Skeletal muscle tissue (tissue), 4 donors: ENCODE results near the gene SIGLEC7. TPM values are rescaled to one million over a fixed set of nuclear protein-coding genes. Genes with fewer than 3 reads are reported as not detected.

ENCODE experiments used
- H3K27ac ChIP-seq: one replicate; pipeline ENCODE4 v1.7.0; 2013; ENCODE audit warnings: mild to moderate bottlenecking, low read depth, low read length, inconsistent platforms
- H3K27me3 ChIP-seq, 3 donors: one replicate each; pipeline ENCODE4 v1.7.0; 2013; ENCODE audit warnings: low read length in 3 of 3; ENCODE audit not compliant: control insufficient read depth in 3 of 3, insufficient read depth in 3 of 3
- H3K36me3 ChIP-seq, 3 donors: one replicate each; pipeline ENCODE4 v1.7.0; 2013; ENCODE audit warnings: low read length in 3 of 3; ENCODE audit not compliant: control insufficient read depth in 3 of 3, insufficient read depth in 3 of 3
- H3K4me1 ChIP-seq, 3 donors: one replicate each; pipeline ENCODE4 v1.7.0; 2013; ENCODE audit warnings: low read length in 3 of 3, mild to moderate bottlenecking in 3 of 3; ENCODE audit not compliant: control insufficient read depth in 3 of 3, insufficient read depth in 3 of 3
- H3K4me3 ChIP-seq, 3 donors: one replicate each; pipeline ENCODE4 v1.7.0; 2013; ENCODE audit warnings: low read length in 3 of 3
- H3K9ac ChIP-seq, 3 donors: one replicate each; pipeline ENCODE4 v1.7.0; 2013; ENCODE audit warnings: low read length in 3 of 3, mild to moderate bottlenecking in 3 of 3, moderate library complexity in 2 of 3, low read depth in 1 of 3
- H3K9me3 ChIP-seq, 3 donors: one replicate each; pipeline ENCODE4 v1.7.0; 2013; ENCODE audit warnings: low read length in 3 of 3; ENCODE audit not compliant: control insufficient read depth in 3 of 3
- total RNA-seq: library from RNA; depleted of rRNA; stranded (reverse); fragments of >200 nt; gene quantifications from one replicate; pipeline ENCODE4 v1.2.3, GENCODE V29; 2014
- donor health status: Osteomylitis.

The SIGLEC7 gene
- total RNA-seq, 1 donor from 2014 or later, result 0.52 TPM

- H3K36me3 ChIP-seq, result no peaks in the 10 kb centered on the region
- no peak overlapping the region for H3K4me3 ChIP-seq
- H3K4me1 ChIP-seq, result no peaks in the 10 kb centered on the region
- no peak overlapping the region for H3K27ac ChIP-seq
- no peak overlapping the region for H3K9ac ChIP-seq
- peaks cover 9 to 15% (median 11%) of the 10 kb centered on the region in 3 donors for H3K27me3 ChIP-seq
- no peaks in the 10 kb centered on the region for H3K9me3 ChIP-seq
These were observed 27.9 kb upstream of the SIGLEC7 start for GRCh38 chr19:51114087-51114729.

GRCh38 chr19:51116736-51117286 lies 25.3 kb upstream of the SIGLEC7 start:
- Histone ChIP-seq H3K9me3 (no peaks in the 10 kb centered on the region), H3K36me3 (no peaks in the 10 kb centered on the region), H3K9ac (no peak overlapping the region), H3K27ac (no peak overlapping the region), H3K4me3 (no peak overlapping the region), H3K4me1 (no peaks in the 10 kb centered on the region), H3K27me3 (peaks cover 9 to 18% (median 9%) of the 10 kb centered on the region in 3 donors)

GRCh38 chr19:51119101-51119500 lies 23.0 kb upstream of the SIGLEC7 start:
- peaks cover 6 to 17% (median 9%) of the 10 kb centered on the region in 3 donors for H3K27me3 ChIP-seq
- H3K4me3 ChIP-seq, result no peak overlapping the region
- no peak overlapping the region for H3K9ac ChIP-seq
- H3K36me3 ChIP-seq, result no peaks in the 10 kb centered on the region
- peaks cover 0 to 4% (median 0%) of the 10 kb centered on the region in 3 donors for H3K4me1 ChIP-seq
- H3K9me3 ChIP-seq, result no peaks in the 10 kb centered on the region
- H3K27ac ChIP-seq, result no peak overlapping the region

GRCh38 chr19:51119611-51120010 lies 22.5 kb upstream of the SIGLEC7 start:
- no peak overlapping the region for H3K9ac ChIP-seq
- peaks cover 6 to 15% (median 13%) of the 10 kb centered on the region in 3 donors for H3K27me3 ChIP-seq
- H3K4me3 ChIP-seq, result no peak overlapping the region
- H3K36me3 ChIP-seq, result no peaks in the 10 kb centered on the region
- H3K9me3 ChIP-seq, result no peaks in the 10 kb centered on the region
- peak overlapping the region; percentile 25 for H3K27ac ChIP-seq
- peaks cover 0 to 7% (median 0%) of the 10 kb centered on the region in 3 donors for H3K4me1 ChIP-seq

GRCh38 chr19:51120160-51120559 lies 21.9 kb upstream of the SIGLEC7 start:
- no peaks in the 10 kb centered on the region for H3K36me3 ChIP-seq
- peak overlapping the region; percentile 25 for H3K27ac ChIP-seq
- no peak overlapping the region for H3K9ac ChIP-seq
- H3K27me3 ChIP-seq, result peaks cover 5 to 17% (median 15%) of the 10 kb centered on the region in 3 donors
- peaks cover 0 to 7% (median 0%) of the 10 kb centered on the region in 3 donors for H3K4me1 ChIP-seq
- H3K4me3 ChIP-seq, result no peak overlapping the region
- H3K9me3 ChIP-seq, result no peaks in the 10 kb centered on the region

- Histone ChIP-seq H3K27ac (no peak overlapping the region), H3K9me3 (no peaks in the 10 kb centered on the region), H3K4me1 (peaks cover 0 to 7% (median 0%) of the 10 kb centered on the region in 3 donors), H3K9ac (no peak overlapping the region), H3K27me3 (peaks cover 0 to 21% (median 13%) of the 10 kb centered on the region in 3 donors), H3K4me3 (no peak overlapping the region), H3K36me3 (no peaks in the 10 kb centered on the region)
These were observed 20.8 kb upstream of the SIGLEC7 start for GRCh38 chr19:51121257-51121656.

GRCh38 chr19:51122112-51122981 lies 19.8 kb upstream of the SIGLEC7 start:
- H3K9me3 ChIP-seq, result no peaks in the 10 kb centered on the region
- H3K27ac ChIP-seq, result peak overlapping the region; percentile 40
- no peak overlapping the region for H3K9ac ChIP-seq
- H3K27me3 ChIP-seq, result peaks cover 0 to 25% (median 10%) of the 10 kb centered on the region in 3 donors
- H3K4me3 ChIP-seq, result no peak overlapping the region
- H3K36me3 ChIP-seq, result no peaks in the 10 kb centered on the region
- H3K4me1 ChIP-seq, result peaks cover 0 to 7% (median 0%) of the 10 kb centered on the region in 3 donors

GRCh38 chr19:51123381-51123800 lies 18.7 kb upstream of the SIGLEC7 start:
- Histone ChIP-seq H3K27ac (peak overlapping the region; percentile 40), H3K27me3 (peaks cover 0 to 26% (median 10%) of the 10 kb centered on the region in 3 donors), H3K36me3 (no peaks in the 10 kb centered on the region), H3K9me3 (no peaks in the 10 kb centered on the region), H3K4me3 (no peak overlapping the region), H3K4me1 (peaks cover 0 to 7% (median 0%) of the 10 kb centered on the region in 3 donors), H3K9ac (no peak overlapping the region)

- Histone ChIP-seq H3K9me3 (no peaks in the 10 kb centered on the region), H3K27ac (peak overlapping the region; percentile 36), H3K4me3 (no peak overlapping the region), H3K27me3 (peaks cover 0 to 26% (median 10%) of the 10 kb centered on the region in 3 donors), H3K4me1 (peaks cover 0 to 7% (median 0%) of the 10 kb centered on the region in 3 donors), H3K9ac (no peak overlapping the region), H3K36me3 (no peaks in the 10 kb centered on the region)
These were observed 18.3 kb upstream of the SIGLEC7 start for GRCh38 chr19:51123802-51124201.
